Activated naive CD8-positive, alpha-beta T cell (primary cell): ENCODE results near the gene ZNF567.

ENCODE experiments used
- H3K27ac Mint-ChIP-seq: one replicate; pipeline ENCODE4 v1.8.0; 2021; ENCODE audit warnings: mixed read lengths
- H3K27me3 Mint-ChIP-seq: one replicate; pipeline ENCODE4 v1.8.0; 2021; ENCODE audit warnings: mixed read lengths
- H3K36me3 Mint-ChIP-seq: one replicate; pipeline ENCODE4 v1.8.0; 2021; ENCODE audit warnings: mixed read lengths
- H3K4me1 Mint-ChIP-seq: one replicate; pipeline ENCODE4 v1.8.0; 2021; ENCODE audit warnings: low read depth, mixed read lengths
- H3K4me3 Mint-ChIP-seq: one replicate; pipeline ENCODE4 v1.8.0; 2021; ENCODE audit warnings: mild to moderate bottlenecking, mixed read lengths
- H3K9me3 Mint-ChIP-seq: one replicate; pipeline ENCODE4 v1.8.0; 2021; ENCODE audit warnings: low read depth, mixed read lengths

The ZNF567 gene

DNA sequence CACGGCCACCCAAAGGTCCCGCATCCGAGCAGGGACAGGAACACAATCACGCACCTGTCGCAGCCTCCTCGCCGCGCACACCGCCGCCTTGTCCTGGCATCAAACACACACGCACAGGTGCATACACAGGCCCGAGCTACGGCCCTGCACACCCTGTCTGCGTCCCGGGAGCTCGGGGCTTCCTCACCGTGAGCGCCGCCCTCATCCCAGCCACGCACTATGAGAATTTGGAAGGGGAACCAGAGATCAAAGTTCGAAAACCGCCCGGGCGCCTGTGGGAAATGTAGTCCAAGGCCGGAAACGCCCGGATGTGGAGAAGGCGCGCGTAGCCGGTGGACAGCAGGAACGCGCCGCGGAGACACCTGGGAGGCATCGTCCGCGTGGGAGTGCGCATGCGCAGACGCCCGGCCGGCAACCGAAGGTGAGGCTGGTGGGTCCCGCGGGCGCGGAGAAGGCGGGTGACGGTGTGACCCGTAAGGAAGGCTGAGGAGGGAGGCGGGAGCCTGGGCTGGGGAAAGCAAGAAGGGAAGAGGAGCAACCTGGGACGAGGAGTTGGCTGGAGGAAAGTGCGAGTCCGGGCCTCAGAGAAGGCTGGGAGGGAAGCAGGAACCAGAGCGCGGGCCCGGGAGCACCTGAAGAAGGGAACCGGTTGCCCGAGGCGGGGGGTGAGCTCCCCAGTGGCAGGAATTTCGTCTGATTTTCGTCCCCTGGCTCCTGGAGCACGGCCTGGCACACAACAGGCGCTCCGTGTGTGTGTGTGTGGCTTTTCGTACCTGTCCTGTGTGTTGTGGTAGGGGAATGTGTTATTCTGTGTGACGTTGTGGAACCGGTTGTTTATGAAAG is at the start of gene ZNF567:
TSS of gene ZNF567 (plus strand) at position 399 of the 843 bp plus-strand sequence. CDS start 7,256 bp downstream, outside the sequence.
- Mint-ChIP-seq H3K27ac (peak within 1 kb of the TSS; percentile 98), H3K27me3 (no peaks in the 10 kb centered on the region), H3K4me1 (peaks cover 33% of the 10 kb centered on the region), H3K9me3 (peaks cover 10% of the 10 kb centered on the region), H3K36me3 (peaks cover 36% of the 10 kb centered on the region), H3K4me3 (peak within 1 kb of the TSS; percentile 99)

DNA sequence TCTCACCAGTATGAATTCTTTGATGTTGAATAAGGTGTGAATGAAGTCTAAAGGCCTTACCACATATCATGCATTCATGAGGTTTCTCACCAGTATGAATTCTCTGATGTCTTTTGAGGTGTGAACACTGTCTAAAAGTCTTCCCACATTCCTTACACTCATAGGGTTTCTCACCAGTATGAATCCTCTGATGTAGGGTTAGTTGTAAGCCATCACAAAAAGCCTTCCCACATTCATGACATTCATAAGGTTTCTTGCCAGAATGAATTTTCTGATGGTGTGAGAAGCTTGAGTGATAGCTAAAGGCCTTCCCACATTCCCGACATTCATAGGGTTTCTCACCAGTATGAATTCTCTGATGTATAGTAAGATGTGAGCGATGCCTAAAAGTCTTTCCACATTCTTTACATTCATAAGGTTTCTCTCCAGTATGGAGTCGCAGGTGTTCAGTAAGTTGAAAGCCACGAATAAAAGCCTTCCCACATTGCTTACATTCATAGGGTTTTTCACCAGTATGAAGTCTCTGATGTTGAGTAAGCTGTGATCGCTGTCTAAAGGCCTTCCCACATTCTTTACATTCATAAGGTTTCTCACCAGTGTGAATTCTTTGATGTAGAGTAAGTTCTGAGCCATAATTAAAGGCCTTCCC is 48.4 kb upstream of the ZNF567 start:
- no peak overlapping the region for H3K4me3 Mint-ChIP-seq
- H3K9me3 Mint-ChIP-seq = peaks cover 23% of the 10 kb centered on the region
- H3K36me3 Mint-ChIP-seq = peaks cover 58% of the 10 kb centered on the region
- no peak overlapping the region for H3K27ac Mint-ChIP-seq
- H3K27me3 Mint-ChIP-seq = no peaks in the 10 kb centered on the region
- no peaks in the 10 kb centered on the region for H3K4me1 Mint-ChIP-seq

DNA sequence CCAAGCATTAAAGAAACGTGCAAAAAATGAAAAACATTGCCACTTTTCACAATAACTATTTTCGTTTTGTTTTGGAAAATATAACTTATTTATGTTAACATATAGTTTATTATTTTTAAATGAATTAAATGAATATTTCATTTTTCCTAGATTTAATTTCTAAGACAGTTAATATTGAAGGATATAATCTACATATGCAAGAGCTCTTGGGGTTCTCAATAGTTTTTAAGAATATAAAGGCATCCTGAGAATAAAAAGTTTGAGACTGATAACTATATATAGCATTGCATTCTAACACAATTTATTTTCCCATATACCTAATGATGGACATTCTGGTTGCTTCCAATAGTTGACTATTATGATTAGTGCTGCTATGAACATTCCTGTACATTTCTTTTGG is 40.7 kb upstream of the ZNF567 start:
- Mint-ChIP-seq H3K4me3 (no peak overlapping the region), H3K9me3 (peaks cover 11% of the 10 kb centered on the region), H3K27ac (no peak overlapping the region), H3K36me3 (peaks cover 36% of the 10 kb centered on the region), H3K4me1 (no peaks in the 10 kb centered on the region), H3K27me3 (no peaks in the 10 kb centered on the region)

DNA sequence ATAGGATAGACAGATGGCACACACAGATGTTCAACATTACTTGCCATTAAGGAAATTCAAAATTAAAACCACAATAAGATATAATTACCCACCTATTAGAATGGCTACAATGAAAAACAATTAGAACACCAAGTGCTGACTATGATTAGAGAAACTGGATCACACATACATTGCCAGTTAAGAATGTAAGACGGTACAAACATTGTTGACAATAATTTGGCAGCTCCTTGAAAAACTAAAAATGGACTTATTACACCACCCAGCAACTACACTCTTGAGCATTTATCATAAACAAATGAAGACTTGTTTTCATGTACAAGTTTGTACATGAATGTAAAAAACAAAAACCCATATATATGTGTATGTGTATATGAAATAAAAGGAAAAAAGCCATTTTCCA is 34.5 kb upstream of the ZNF567 start:
- no peak overlapping the region for H3K4me3 Mint-ChIP-seq

DNA sequence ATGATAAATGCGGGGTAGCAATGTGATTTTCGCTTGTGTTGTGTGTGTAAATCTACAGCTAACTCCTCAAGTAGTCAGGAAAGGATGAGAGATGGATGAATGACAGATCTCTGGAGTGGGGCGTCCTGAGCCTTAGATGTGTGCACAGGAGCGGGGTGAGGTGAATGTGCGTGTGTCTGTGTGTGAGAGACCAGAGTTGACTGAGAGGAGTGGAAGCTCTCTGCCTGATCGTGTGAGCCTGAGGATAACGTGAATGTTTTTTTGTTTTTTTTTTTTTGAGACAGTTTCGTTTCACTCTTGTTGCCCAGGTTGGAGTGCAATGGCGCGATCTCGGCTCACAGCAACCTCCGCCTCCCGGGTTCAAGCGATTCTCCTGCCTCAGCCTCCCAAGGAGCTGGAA is 21.6 kb upstream of the ZNF567 start:
- peaks cover 51% of the 10 kb centered on the region for H3K36me3 Mint-ChIP-seq
- peak overlapping the region; percentile 95 for H3K27ac Mint-ChIP-seq
- peaks cover 31% of the 10 kb centered on the region for H3K9me3 Mint-ChIP-seq
- no peaks in the 10 kb centered on the region for H3K27me3 Mint-ChIP-seq
- peaks cover 35% of the 10 kb centered on the region for H3K4me1 Mint-ChIP-seq
- peak overlapping the region; percentile 100 for H3K4me3 Mint-ChIP-seq

More for the DNA sequence above, 34.5 kb upstream of the ZNF567 start:
- Mint-ChIP-seq H3K9me3 (peaks cover 38% of the 10 kb centered on the region), H3K36me3 (peaks cover 49% of the 10 kb centered on the region), H3K27ac (no peak overlapping the region), H3K4me1 (no peaks in the 10 kb centered on the region), H3K27me3 (no peaks in the 10 kb centered on the region)

DNA sequence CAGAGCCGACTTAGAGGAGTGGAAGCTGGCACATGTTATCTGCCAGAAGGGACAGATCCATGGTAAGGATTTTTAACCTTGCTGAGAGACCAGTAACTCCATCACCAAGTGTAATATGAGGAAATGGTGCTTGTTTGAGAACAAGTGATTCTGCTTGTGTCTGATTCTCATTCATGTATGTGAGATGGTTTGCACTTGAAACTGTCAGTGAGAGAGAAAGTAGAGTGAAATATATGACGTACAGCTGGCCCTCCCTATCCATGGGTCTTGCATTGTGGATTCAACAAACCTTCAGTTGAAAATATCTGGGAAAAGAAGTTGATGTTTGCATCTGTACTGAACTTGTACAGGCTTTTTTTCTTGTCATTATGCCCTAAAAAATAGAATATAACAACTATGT is 18.8 kb upstream of the ZNF567 start:
- Mint-ChIP-seq H3K4me1 (peaks cover 35% of the 10 kb centered on the region), H3K27ac (no peak overlapping the region), H3K36me3 (peaks cover 60% of the 10 kb centered on the region), H3K4me3 (peak overlapping the region; percentile 53), H3K27me3 (no peaks in the 10 kb centered on the region), H3K9me3 (peaks cover 31% of the 10 kb centered on the region)

DNA sequence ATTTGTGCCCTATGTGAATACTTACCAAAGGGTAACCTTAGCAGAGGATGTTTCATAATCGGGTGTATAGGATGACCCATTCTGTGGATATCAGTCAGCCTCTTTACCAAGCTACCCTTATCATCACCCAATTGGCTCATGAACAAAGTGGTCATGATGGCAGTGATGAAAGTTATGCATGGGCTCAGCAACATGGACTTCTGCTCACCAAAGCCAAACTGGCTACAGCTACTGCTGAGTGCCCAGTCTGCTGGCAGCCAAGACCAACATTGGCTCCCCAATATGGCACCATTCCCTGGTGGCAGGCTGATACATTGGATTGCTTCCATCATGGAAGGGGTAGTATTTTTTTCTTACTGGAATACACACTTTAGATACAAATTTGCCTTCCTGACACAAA is 15.0 kb upstream of the ZNF567 start:
- H3K27me3 Mint-ChIP-seq = no peaks in the 10 kb centered on the region
- H3K9me3 Mint-ChIP-seq = peaks cover 24% of the 10 kb centered on the region
- H3K4me1 Mint-ChIP-seq = peaks cover 15% of the 10 kb centered on the region
- no peak overlapping the region for H3K27ac Mint-ChIP-seq
- no peak overlapping the region for H3K4me3 Mint-ChIP-seq
- H3K36me3 Mint-ChIP-seq = peaks cover 44% of the 10 kb centered on the region

DNA sequence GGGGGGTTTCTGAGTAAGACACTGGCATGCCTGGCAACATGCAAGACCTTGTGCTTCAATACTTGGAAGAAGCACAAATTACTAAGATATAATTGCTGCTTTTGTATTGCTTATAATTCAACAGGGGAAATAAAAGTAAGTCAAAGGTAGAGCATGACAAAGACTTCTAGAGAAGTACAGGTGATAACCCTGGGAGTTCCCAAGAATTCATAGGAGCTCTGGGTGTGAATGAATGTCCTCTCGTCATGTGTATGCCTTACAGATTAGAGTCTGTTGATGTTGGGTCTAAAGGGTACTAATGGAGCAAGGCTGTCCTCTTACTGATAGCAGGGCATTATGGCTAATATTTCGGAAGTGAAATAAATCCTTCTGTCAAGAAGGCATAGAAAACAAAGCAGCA is 13.2 kb upstream of the ZNF567 start:
- no peaks in the 10 kb centered on the region for H3K27me3 Mint-ChIP-seq
- peaks cover 23% of the 10 kb centered on the region for H3K9me3 Mint-ChIP-seq
- H3K4me3 Mint-ChIP-seq = no peak overlapping the region
- H3K4me1 Mint-ChIP-seq = peaks cover 3% of the 10 kb centered on the region
- peaks cover 47% of the 10 kb centered on the region for H3K36me3 Mint-ChIP-seq
- H3K27ac Mint-ChIP-seq = no peak overlapping the region

DNA sequence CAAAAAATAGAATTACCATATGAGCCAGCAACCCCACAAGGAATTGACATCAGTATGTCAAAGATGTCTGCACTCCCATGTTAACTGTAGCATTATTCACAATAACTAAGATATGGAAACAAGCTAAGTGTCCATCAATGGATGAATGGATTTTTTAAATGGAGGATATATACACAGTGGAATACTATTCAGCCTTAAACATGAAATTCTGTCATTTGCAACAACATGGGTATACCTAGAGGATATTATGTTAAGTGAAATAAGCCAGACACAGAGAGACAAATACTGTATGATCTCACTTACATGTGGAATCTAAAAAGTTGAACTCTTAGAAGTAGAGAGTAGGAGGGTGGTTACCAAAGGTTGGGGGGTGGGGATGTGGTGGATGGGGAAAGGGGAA is 8.0 kb upstream of the ZNF567 start:
- Mint-ChIP-seq H3K4me1 (peaks cover 2% of the 10 kb centered on the region), H3K4me3 (no peak overlapping the region), H3K27me3 (no peaks in the 10 kb centered on the region), H3K27ac (no peak overlapping the region), H3K36me3 (peaks cover 40% of the 10 kb centered on the region), H3K9me3 (peaks cover 25% of the 10 kb centered on the region)

DNA sequence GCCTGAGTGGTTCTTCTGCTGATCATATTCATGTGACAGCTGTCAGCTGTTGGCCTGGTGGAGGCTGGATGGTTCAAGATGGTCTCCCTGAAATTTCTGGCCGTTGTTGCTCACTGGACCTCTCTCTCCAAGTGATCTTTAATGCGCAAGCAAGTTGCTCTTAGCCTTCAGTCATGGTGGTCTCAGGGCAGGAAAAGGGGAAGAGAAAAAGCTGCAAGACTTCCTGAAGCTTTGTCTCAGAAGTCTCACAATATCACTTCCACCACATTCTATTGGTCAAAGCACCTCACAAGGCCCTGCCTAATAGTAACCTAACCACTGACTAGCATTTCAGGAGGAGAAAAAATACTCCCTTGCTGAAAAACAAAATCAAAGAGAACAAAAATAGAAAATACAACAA is 1.6 kb upstream of the ZNF567 start:
- Mint-ChIP-seq H3K9me3 (peaks cover 16% of the 10 kb centered on the region), H3K4me3 (peak overlapping the region; percentile 99), H3K4me1 (peaks cover 34% of the 10 kb centered on the region), H3K36me3 (peaks cover 33% of the 10 kb centered on the region), H3K27ac (no peak overlapping the region), H3K27me3 (no peaks in the 10 kb centered on the region)

DNA sequence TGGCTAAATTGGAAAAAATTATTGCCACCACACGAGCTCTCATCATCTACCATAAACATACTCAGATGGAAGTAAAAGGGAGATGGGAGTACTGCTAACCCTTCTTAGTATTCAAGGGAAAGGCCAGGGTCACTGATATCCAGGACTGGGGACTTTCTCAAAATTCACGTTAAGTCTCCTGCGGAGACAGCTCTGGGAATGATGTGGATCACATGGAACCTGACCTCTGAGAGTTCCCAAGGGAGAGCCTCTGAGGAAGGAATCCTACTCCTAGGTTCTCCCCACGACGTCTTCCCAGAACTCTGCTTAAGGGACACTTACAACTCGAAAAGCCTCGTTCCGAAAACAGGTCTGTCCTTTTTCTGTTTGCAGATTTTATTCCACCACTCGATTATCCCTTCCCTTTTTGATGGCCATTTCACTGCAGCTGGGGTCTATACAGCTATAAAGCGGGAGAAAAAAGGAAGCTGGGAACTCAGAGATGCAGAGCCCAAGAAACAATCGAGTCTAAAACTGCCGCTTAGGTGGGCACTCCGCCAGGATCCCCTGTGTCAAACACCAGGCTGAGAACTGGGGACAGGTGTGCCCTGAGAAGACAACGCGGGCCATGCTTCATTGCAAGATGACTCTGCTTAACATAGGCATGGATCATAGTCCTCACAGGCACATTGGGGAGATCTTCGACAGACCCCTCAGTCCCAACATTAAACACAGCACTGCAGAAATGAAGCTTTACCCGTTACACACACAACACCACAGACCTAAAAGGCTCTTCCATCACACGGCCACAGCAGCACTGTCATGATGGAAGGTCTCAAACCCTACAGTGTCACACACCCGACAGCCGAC is 823 bp upstream of the ZNF567 start:
- Mint-ChIP-seq H3K4me3 (peak overlapping the region; percentile 99), H3K9me3 (peaks cover 15% of the 10 kb centered on the region), H3K27me3 (no peaks in the 10 kb centered on the region), H3K36me3 (peaks cover 34% of the 10 kb centered on the region), H3K4me1 (peaks cover 34% of the 10 kb centered on the region), H3K27ac (peak overlapping the region; percentile 98)

DNA sequence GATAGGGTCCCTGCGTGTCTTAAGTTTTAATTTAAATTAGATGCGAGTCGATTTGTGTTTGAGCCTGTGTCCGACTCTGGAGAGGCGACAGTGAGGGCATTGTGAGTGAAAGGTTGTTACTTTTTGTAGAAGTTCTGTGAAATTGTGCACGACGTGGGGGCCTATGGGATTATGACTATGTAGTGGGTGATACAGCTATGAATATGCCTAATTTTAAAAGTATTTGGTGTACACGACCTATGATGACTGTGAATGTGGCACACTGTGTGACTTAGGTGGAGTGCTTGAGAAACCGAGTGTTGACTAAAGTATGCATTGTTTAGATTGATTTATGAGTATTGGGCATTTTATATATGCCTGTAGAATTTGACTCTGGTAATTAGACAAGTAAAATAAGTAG is 646 bp downstream of the ZNF567 start:
- Mint-ChIP-seq H3K27ac (peak overlapping the region; percentile 98), H3K36me3 (peaks cover 37% of the 10 kb centered on the region), H3K27me3 (no peaks in the 10 kb centered on the region), H3K9me3 (peaks cover 10% of the 10 kb centered on the region), H3K4me3 (peak overlapping the region; percentile 99), H3K4me1 (peaks cover 33% of the 10 kb centered on the region)

DNA sequence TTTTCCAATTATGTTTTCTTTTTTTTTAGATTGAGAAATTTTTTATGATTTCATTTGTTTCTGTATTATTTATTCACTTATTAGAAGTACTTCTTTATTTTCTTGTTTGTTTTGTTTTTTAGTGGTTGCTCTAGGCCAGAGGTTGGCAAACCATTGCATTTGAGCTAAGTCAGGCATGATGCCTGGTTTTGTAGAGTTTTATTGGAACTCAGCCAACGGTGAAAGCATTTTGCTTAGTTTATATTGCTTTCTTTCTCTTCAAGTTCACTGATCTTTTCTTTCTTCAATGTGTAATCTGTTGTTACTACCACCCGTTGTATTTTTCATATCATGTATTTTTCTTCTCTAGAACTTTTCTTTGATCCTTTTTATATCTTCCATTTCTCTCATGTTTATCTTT is 19.7 kb downstream of the ZNF567 start:
- Mint-ChIP-seq H3K9me3 (peaks cover 32% of the 10 kb centered on the region), H3K4me1 (no peaks in the 10 kb centered on the region), H3K36me3 (peaks cover 52% of the 10 kb centered on the region), H3K27me3 (no peaks in the 10 kb centered on the region), H3K4me3 (no peak overlapping the region), H3K27ac (no peak overlapping the region)

DNA sequence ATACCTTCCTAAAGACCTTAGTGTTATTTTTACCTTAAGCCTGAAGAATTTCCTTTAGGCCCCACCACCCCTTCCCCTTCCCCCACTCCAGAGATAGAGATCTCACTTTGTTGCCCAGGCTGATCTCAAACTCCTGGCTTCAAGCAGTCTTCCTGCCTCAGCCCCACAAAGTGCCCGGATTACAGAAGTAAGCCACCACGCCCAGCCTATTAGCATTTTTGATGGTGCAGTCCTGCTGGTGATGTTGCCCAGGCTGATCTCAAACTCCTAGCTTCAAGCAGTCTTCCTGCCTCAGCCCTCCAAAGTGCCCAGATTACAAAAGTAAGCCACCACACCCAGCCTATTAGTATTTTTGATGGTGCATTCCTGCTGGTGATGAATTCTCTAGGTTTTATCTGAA is 22.0 kb downstream of the ZNF567 start:
- H3K4me3 Mint-ChIP-seq = no peak overlapping the region
- peaks cover 37% of the 10 kb centered on the region for H3K9me3 Mint-ChIP-seq
- no peak overlapping the region for H3K27ac Mint-ChIP-seq
- no peaks in the 10 kb centered on the region for H3K4me1 Mint-ChIP-seq
- H3K27me3 Mint-ChIP-seq = no peaks in the 10 kb centered on the region
- H3K36me3 Mint-ChIP-seq = peaks cover 66% of the 10 kb centered on the region
